Measurements from ENCODE around the gene NOTCH2.

DNA sequence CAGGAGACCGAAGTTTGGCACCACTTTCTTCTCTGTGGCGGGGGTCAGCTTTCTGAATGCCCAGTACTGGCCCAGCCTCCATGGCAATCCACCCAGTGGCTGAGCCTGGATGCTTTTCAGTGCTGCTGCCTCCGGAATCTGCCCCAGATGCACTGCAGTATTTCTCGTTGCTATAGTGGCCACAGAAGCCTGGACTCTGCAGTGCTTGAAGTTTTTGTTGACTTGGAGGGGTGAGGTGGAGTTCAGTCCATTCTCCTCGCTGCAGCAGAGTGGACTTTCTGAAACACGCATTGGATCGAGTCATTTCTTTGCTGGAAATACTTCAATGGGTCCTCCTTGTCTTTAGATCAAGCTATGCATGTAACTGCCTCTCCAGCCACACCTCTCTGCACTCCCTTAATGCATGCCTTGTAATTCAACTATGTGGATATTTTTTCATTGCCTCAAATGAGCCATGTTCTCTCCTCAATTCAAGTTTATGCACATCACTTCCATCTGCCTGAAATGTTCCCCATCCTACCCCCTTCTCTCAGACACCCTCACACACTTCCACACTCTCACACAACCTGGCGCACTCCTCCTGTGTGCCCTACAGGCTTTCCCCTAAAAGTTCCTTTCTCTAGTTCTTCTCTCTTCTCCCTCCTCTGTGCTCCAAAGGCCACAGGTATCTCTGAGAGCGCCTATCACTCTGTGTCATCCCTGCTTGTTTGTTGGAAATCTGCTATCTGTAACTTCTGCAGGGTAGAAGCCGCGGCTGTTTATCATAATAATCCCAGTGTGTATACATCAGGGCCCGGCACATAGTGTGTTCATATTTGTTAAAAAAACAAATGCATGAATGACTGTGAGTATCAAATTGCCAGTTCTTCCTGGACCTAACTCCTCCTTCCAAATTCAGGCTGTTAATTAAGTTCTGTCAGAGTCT, 189.7 kb downstream of the NOTCH2 start:
- TF ChIP-seq, protein P1, sequence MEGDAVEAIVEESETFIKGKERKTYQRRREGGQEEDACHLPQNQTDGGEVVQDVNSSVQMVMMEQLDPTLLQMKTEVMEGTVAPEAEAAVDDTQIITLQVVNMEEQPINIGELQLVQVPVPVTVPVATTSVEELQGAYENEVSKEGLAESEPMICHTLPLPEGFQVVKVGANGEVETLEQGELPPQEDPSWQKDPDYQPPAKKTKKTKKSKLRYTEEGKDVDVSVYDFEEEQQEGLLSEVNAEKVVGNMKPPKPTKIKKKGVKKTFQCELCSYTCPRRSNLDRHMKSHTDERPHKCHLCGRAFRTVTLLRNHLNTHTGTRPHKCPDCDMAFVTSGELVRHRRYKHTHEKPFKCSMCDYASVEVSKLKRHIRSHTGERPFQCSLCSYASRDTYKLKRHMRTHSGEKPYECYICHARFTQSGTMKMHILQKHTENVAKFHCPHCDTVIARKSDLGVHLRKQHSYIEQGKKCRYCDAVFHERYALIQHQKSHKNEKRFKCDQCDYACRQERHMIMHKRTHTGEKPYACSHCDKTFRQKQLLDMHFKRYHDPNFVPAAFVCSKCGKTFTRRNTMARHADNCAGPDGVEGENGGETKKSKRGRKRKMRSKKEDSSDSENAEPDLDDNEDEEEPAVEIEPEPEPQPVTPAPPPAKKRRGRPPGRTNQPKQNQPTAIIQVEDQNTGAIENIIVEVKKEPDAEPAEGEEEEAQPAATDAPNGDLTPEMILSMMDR (IDR thresholded peaks at IDR 0.05): no peak
- no peak for TF ChIP-seq POLR2AphosphoS5 (IDR thresholded peaks at IDR 0.05)

All from breast epithelium (tissue), 3 donors.